Kidney epithelial cell (primary cell): ENCODE measurements around the gene SLC25A5. TPM values are rescaled to one million over a fixed set of nuclear protein-coding genes. Genes with fewer than 3 reads are reported as not detected.
A peak's percentile ranks its signal among the peaks of the same experiment; 100 is the strongest.

Experiments
- DNase-seq: peaks from one replicate; pipeline ENCODE4 v3.0.0-alpha.2; 2010; ENCODE audit warnings: low read depth
- H3K27me3 ChIP-seq: 2 replicates; pipeline ENCODE4 v1.6.0; 2011; ENCODE audit warnings: low read length; ENCODE audit not compliant: control insufficient read depth, insufficient read depth
- H3K36me3 ChIP-seq: 2 replicates; pipeline ENCODE4 v1.5.1; 2011; ENCODE audit warnings: low read length; ENCODE audit not compliant: control insufficient read depth, insufficient read depth
- H3K4me3 ChIP-seq: 2 replicates; pipeline ENCODE4 v1.5.1; 2011; ENCODE audit warnings: low read depth, mild to moderate bottlenecking, control low read depth, low read length
- CTCF ChIP-seq: IDR thresholded peaks from 2 replicates; pipeline ENCODE4 v1.5.1; 2011; ENCODE audit warnings: mild to moderate bottlenecking, moderate library complexity, low read length, control low read depth, inconsistent platforms; ENCODE audit not compliant: insufficient read depth, poor library complexity, severe bottlenecking
- total RNA-seq: library from RNA; depleted of rRNA; stranded (reverse); fragments of >200 nt; gene quantifications from 2 replicates; pipeline ENCODE4 v1.2.3, GENCODE V29; 2015

The SLC25A5 gene
- total RNA-seq, 1 donor from 2014 or later = 274 TPM

- Histone ChIP-seq H3K36me3 (no peaks in the 10 kb centered on the region), H3K4me3 (peak overlapping the region; percentile 84), H3K27me3 (no peaks in the 10 kb centered on the region)
- DNase-seq = no peak
- TF ChIP-seq CTCF = no peak
These were observed 1.0 kb downstream of the SLC25A5 start for GRCh38 chrX:119469313-119469635.

GRCh38 chrX:119474615-119475388 is 6.6 kb downstream of the SLC25A5 start:
- no peaks in the 10 kb centered on the region for H3K27me3 ChIP-seq
- no peak for TF ChIP-seq CTCF
- DNase-seq = no peak
- H3K36me3 ChIP-seq = no peaks in the 10 kb centered on the region
- no peak overlapping the region for H3K4me3 ChIP-seq

- DNase-seq = no peak
- no peak for TF ChIP-seq CTCF
- Histone ChIP-seq H3K36me3 (no peaks in the 10 kb centered on the region), H3K27me3 (no peaks in the 10 kb centered on the region), H3K4me3 (no peak overlapping the region)
These were observed 7.3 kb downstream of the SLC25A5 start for GRCh38 chrX:119475389-119476101.

- no peaks in the 10 kb centered on the region for H3K27me3 ChIP-seq
- no peaks in the 10 kb centered on the region for H3K36me3 ChIP-seq
- no peak for TF ChIP-seq CTCF
- H3K4me3 ChIP-seq = no peak overlapping the region
- peak; percentile 16 for DNase-seq
These were observed 9.6 kb downstream of the SLC25A5 start for GRCh38 chrX:119477812-119478232.

- Histone ChIP-seq H3K36me3 (no peaks in the 10 kb centered on the region), H3K27me3 (no peaks in the 10 kb centered on the region), H3K4me3 (no peak overlapping the region)
- DNase-seq = no peak
- no peak for TF ChIP-seq CTCF
These were observed 10.3 kb downstream of the SLC25A5 start for GRCh38 chrX:119478504-119478903.
